ENCODE results near the gene DTNB. TPM values are rescaled to one million over a fixed set of nuclear protein-coding genes. Genes with fewer than 3 reads are reported as not detected.

The DTNB gene
- total and polyA plus RNA-seq, 2 experiments from 2014 or later, result 10.3 to 13.9 TPM

- H3K4me1 ChIP-seq (ENCODE audit: insufficient read depth), result no peaks in the 10 kb centered on the region
- H3K9me3 ChIP-seq (ENCODE audit: low read depth), result no peaks in the 10 kb centered on the region
- H3K4me2 ChIP-seq, result no peak overlapping the region
- H3K79me2 ChIP-seq, result no peaks in the 10 kb centered on the region
- H3K27ac ChIP-seq, result no peak overlapping the region
- no peak for TF ChIP-seq EZH2 (IDR thresholded peaks at IDR 0.05; ENCODE audit: borderline replicate concordance)
- no peak for TF ChIP-seq CTCF (IDR thresholded peaks at IDR 0.05; ENCODE audit: poor library complexity)
- TF ChIP-seq EZH2phosphoT487 (IDR thresholded peaks at IDR 0.05; ENCODE audit: low read depth, severe bottlenecking, unreplicated experiment), result no peak
- H4K20me1 ChIP-seq (ENCODE audit: insufficient read depth, poor library complexity, severe bottlenecking), result no peaks in the 10 kb centered on the region
- no peak for DNase-seq (ENCODE audit: low spot score)
- H3K27me3 ChIP-seq, result no peaks in the 10 kb centered on the region
- no peaks in the 10 kb centered on the region for H3K36me3 ChIP-seq (replicated peaks; ENCODE audit: insufficient read depth, low read depth)
- no peak overlapping the region for H3K4me3 ChIP-seq
- no peaks in the 10 kb centered on the region for H3K9me2 ChIP-seq (replicated peaks; ENCODE audit: insufficient read depth)
- no peak overlapping the region for H2AFZ ChIP-seq
- WGBS (ENCODE audit: low lambda C conversion rate, missing lambda C conversion rate), result 89% methylated on average over 8 of the region's 8 CpGs
These were observed 80.5 kb downstream of the DTNB start for GRCh38 chr2:25592766-25593292.

- H3K79me2 ChIP-seq, result no peaks in the 10 kb centered on the region
- no peaks in the 10 kb centered on the region for H3K36me3 ChIP-seq (replicated peaks; ENCODE audit: insufficient read depth, low read depth)
- no peaks in the 10 kb centered on the region for H3K4me1 ChIP-seq (ENCODE audit: insufficient read depth)
- H4K20me1 ChIP-seq (ENCODE audit: insufficient read depth, poor library complexity, severe bottlenecking), result no peaks in the 10 kb centered on the region
- no peak overlapping the region for H3K4me3 ChIP-seq
- no peak overlapping the region for H3K27ac ChIP-seq
- H2AFZ ChIP-seq, result no peak overlapping the region
- no peaks in the 10 kb centered on the region for H3K9me3 ChIP-seq (ENCODE audit: low read depth)
- no peaks in the 10 kb centered on the region for H3K9me2 ChIP-seq (replicated peaks; ENCODE audit: insufficient read depth)
- TF ChIP-seq EZH2 (IDR thresholded peaks at IDR 0.05; ENCODE audit: borderline replicate concordance) (no peak), CTCF (IDR thresholded peaks at IDR 0.05; ENCODE audit: poor library complexity) (no peak), EZH2phosphoT487 (IDR thresholded peaks at IDR 0.05; ENCODE audit: low read depth, severe bottlenecking, unreplicated experiment) (no peak)
- WGBS (ENCODE audit: low lambda C conversion rate, missing lambda C conversion rate), result 94% methylated on average over 15 of the region's 15 CpGs
- no peaks in the 10 kb centered on the region for H3K27me3 ChIP-seq
- H3K4me2 ChIP-seq, result no peak overlapping the region
- DNase-seq (ENCODE audit: low spot score), result no peak
These were observed 82.4 kb downstream of the DTNB start for GRCh38 chr2:25590921-25591505.

GRCh38 chr2:25589676-25590205, 83.6 kb downstream of the DTNB start:
- Histone ChIP-seq H3K9me3 (ENCODE audit: low read depth) (no peaks in the 10 kb centered on the region), H3K27ac (no peak overlapping the region), H3K9me2 (replicated peaks; ENCODE audit: insufficient read depth) (no peaks in the 10 kb centered on the region), H3K4me3 (no peak overlapping the region), H3K4me1 (ENCODE audit: insufficient read depth) (no peaks in the 10 kb centered on the region), H3K27me3 (no peaks in the 10 kb centered on the region), H3K36me3 (replicated peaks; ENCODE audit: insufficient read depth, low read depth) (no peaks in the 10 kb centered on the region), H3K4me2 (no peak overlapping the region), H4K20me1 (ENCODE audit: insufficient read depth, poor library complexity, severe bottlenecking) (no peaks in the 10 kb centered on the region), H3K79me2 (no peaks in the 10 kb centered on the region), H2AFZ (no peak overlapping the region)
- DNase-seq (ENCODE audit: low spot score), result no peak
- no peak for TF ChIP-seq EZH2 (IDR thresholded peaks at IDR 0.05; ENCODE audit: borderline replicate concordance)
- TF ChIP-seq CTCF (IDR thresholded peaks at IDR 0.05; ENCODE audit: poor library complexity), result no peak
- TF ChIP-seq EZH2phosphoT487 (IDR thresholded peaks at IDR 0.05; ENCODE audit: low read depth, severe bottlenecking, unreplicated experiment), result no peak
- 94% methylated on average over 13 of the region's 13 CpGs for WGBS (ENCODE audit: low lambda C conversion rate, missing lambda C conversion rate)
